ENCODE data around the gene ABCB1. TPM values are rescaled to one million over a fixed set of nuclear protein-coding genes. Genes with fewer than 3 reads are reported as not detected.

ABCB1 gene
- total and polyA plus RNA-seq, 2 of the 13 experiments (the other 11 are each of a cell fraction or from before 2014, with no cell fraction given), result 42.8 to 52.6 TPM

GRCh38 chr7:87517136-87517815 is 83.4 kb downstream of the ABCB1 start (continued):
- TF ChIP-seq ZBTB40 (IDR thresholded peaks at IDR 0.05) (no peak), ZBTB40 (CRISPR knock-in tag; IDR thresholded peaks at IDR 0.05) (no peak), RBFOX2 (IDR thresholded peaks at IDR 0.05; ENCODE audit: low read depth, low read length) (no peak), SNAI1 (CRISPR knock-in tag; IDR thresholded peaks at IDR 0.05; ENCODE audit: borderline replicate concordance) (no peak)
